OCI-LY3 (cell line): ENCODE results near the gene GSG1L.

ENCODE experiments used
- EZH2phosphoT487 ChIP-seq: fragments of 200-600 bp; shearing (Covaris generic); IDR thresholded peaks from 2 replicates; pipeline ENCODE4 v1.6.1; 2018; ENCODE audit warnings: antibody characterized with exemption, mixed run types, low read depth
- TF ChIP-seq, protein P1 (sequence below): fragments of 200-600, 300-600 bp; sonication (generic); IDR thresholded peaks from 2 replicates; pipeline ENCODE4 v1.5.1; 2014; ENCODE audit warnings: antibody characterized with exemption, low read length, low read depth

DNA sequence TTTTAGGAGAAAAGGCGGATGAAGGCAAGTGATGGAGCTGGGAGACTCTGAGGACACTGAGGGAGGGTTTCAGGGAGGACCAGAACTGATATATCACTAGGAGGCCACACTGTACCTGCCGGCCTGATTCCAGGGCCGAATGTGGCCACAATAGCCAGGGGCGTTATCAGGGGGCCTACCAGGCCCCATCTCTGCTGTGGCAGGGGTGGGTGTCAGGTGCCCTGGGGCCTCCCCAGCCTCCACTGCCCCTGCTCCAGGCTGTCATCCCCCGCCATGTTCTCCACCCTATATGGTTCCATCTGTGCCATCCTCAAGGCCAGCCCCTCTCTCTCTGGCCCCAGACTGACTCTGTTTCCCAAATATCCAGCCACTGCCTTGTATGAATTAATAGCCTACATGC lies 246.5 kb downstream of the GSG1L start:
- TF ChIP-seq, protein P1, sequence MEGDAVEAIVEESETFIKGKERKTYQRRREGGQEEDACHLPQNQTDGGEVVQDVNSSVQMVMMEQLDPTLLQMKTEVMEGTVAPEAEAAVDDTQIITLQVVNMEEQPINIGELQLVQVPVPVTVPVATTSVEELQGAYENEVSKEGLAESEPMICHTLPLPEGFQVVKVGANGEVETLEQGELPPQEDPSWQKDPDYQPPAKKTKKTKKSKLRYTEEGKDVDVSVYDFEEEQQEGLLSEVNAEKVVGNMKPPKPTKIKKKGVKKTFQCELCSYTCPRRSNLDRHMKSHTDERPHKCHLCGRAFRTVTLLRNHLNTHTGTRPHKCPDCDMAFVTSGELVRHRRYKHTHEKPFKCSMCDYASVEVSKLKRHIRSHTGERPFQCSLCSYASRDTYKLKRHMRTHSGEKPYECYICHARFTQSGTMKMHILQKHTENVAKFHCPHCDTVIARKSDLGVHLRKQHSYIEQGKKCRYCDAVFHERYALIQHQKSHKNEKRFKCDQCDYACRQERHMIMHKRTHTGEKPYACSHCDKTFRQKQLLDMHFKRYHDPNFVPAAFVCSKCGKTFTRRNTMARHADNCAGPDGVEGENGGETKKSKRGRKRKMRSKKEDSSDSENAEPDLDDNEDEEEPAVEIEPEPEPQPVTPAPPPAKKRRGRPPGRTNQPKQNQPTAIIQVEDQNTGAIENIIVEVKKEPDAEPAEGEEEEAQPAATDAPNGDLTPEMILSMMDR = no peak
- no peak for TF ChIP-seq EZH2phosphoT487
